Activated naive CD4-positive, alpha-beta T cell treated with anti-CD3 and anti-CD28 coated beads for 36 hours (primary cell): ENCODE measurements around the gene BCKDK. TPM values are rescaled to one million over a fixed set of nuclear protein-coding genes. Genes with fewer than 3 reads are reported as not detected.
A peak's percentile ranks its signal among the peaks of the same experiment; 100 is the strongest.
"Not testable (repeated sequence)": the region's sequence is repeated elsewhere in the genome, so short reads cannot be mapped to it uniquely, and the experiment has no call there.

Experiments used
- CTCF ChIA-PET: fragments of 350-600 bp; sonication (Branson Sonifier 250); formaldehyde crosslinking; loops from one replicate; lab custom pipeline; 2021; ENCODE audit warnings: antibody characterized with exemption; lab: Charles Lee
- DNase-seq: peaks from one replicate; pipeline ENCODE4 v3.0.0-alpha.2; 2020
- H3K27ac Mint-ChIP-seq: one replicate; pipeline ENCODE4 v1.8.0; 2021; ENCODE audit warnings: mild to moderate bottlenecking, mixed read lengths
- H3K27me3 Mint-ChIP-seq: one replicate; pipeline ENCODE4 v1.8.0; 2021; ENCODE audit warnings: low read depth, mixed read lengths
- H3K36me3 Mint-ChIP-seq: one replicate; pipeline ENCODE4 v1.8.0; 2021; ENCODE audit warnings: low read depth, mixed read lengths
- H3K4me1 Mint-ChIP-seq: one replicate; pipeline ENCODE4 v1.8.0; 2021; ENCODE audit warnings: low read depth, mixed read lengths
- H3K4me3 Mint-ChIP-seq: one replicate; pipeline ENCODE4 v1.8.0; 2021; ENCODE audit warnings: mild to moderate bottlenecking, moderate library complexity, mixed read lengths
- H3K9me3 Mint-ChIP-seq: one replicate; pipeline ENCODE4 v1.8.0; 2021; ENCODE audit warnings: mixed read lengths
- intact Hi-C: fragments of 100-400 bp; cut with micrococcal nuclease; formaldehyde crosslinking; loops from one replicate; pipeline ENCODE4 v1.15.1; 2023
- total RNA-seq, 2 experiments: library from RNA; stranded (reverse); gene quantifications; one replicate each; pipeline ENCODE4 v1.2.3, GENCODE V29; 2021

BCKDK gene
- total RNA-seq, 2 experiments from 2014 or later = 21.3 to 23.1 TPM

- intact Hi-C loops = loop anchor here (2.0 kb wide), 1 partner anchor 36 kb away; no protein-coding TSS in a partner anchor
- Mint-ChIP-seq H3K4me1 (peaks cover 12% of the 10 kb centered on the region), H3K4me3 (peak overlapping the region; percentile 57), H3K27me3 (no peaks in the 10 kb centered on the region), H3K27ac (peak overlapping the region; percentile 46), H3K9me3 (no peaks in the 10 kb centered on the region), H3K36me3 (no peaks in the 10 kb centered on the region)
- no peak for DNase-seq
- CTCF ChIA-PET = interaction anchor here (0.6 to 3.1 kb wide), 21 partner anchors 11 to 158 kb away, joined by 3 to 29 read pairs (median 4); partner anchors contain the start of genes BCKDK, HSD3B7, KAT8 and PYCARD
Observed at GRCh38 chr16:31143011-31143693, 35.0 kb downstream of the BCKDK start.

- Mint-ChIP-seq H3K4me3 (peak overlapping the region; percentile 57), H3K4me1 (peaks cover 12% of the 10 kb centered on the region), H3K9me3 (no peaks in the 10 kb centered on the region), H3K36me3 (no peaks in the 10 kb centered on the region), H3K27me3 (no peaks in the 10 kb centered on the region), H3K27ac (peak overlapping the region; percentile 46)
- CTCF ChIA-PET = interaction anchor here (0.6 to 3.1 kb wide), 4 partner anchors 13 to 159 kb away, joined by 4 to 29 read pairs (median 9); partner anchors contain the start of gene HSD3B7
- DNase-seq = no peak
- intact Hi-C loops = loop anchor here (2.0 kb wide), 1 partner anchor 37 kb away; no protein-coding TSS in a partner anchor
Observed at GRCh38 chr16:31143694-31144148, 35.5 kb downstream of the BCKDK start.

GRCh38 chr16:31144418-31144817 is 36.2 kb downstream of the BCKDK start:
- H3K27me3 Mint-ChIP-seq, H3K9me3 Mint-ChIP-seq, H3K27ac Mint-ChIP-seq, H3K36me3 Mint-ChIP-seq, DNase-seq, intact Hi-C loops: not testable (repeated sequence)
- H3K4me1 Mint-ChIP-seq = peaks cover 12% of the 10 kb centered on the region
- CTCF ChIA-PET = interaction anchor here (3.1 kb wide), 1 partner anchor 160 kb away, joined by 29 read pairs; the partner anchor contains the start of gene HSD3B7
- H3K4me3 Mint-ChIP-seq = peak overlapping the region; percentile 57

- Mint-ChIP-seq H3K4me1 (peaks cover 12% of the 10 kb centered on the region), H3K36me3 (no peaks in the 10 kb centered on the region), H3K27me3 (no peaks in the 10 kb centered on the region), H3K9me3 (no peaks in the 10 kb centered on the region), H3K27ac (no peak overlapping the region), H3K4me3 (no peak overlapping the region)
- intact Hi-C loops = no loop called here
- DNase-seq = no peak
- CTCF ChIA-PET = interaction anchor here (0.6 kb wide), 1 partner anchor 20 kb away, joined by 3 read pairs; no protein-coding TSS in a partner anchor
Observed at GRCh38 chr16:31145398-31145990, 37.3 kb downstream of the BCKDK start.

- H3K9me3 Mint-ChIP-seq = no peaks in the 10 kb centered on the region
- H3K4me3 Mint-ChIP-seq = no peak overlapping the region
- H3K36me3 Mint-ChIP-seq = no peaks in the 10 kb centered on the region
- intact Hi-C loops = no loop called here
- no peak overlapping the region for H3K27ac Mint-ChIP-seq
- H3K4me1 Mint-ChIP-seq = peaks cover 7% of the 10 kb centered on the region
- no peaks in the 10 kb centered on the region for H3K27me3 Mint-ChIP-seq
- CTCF ChIA-PET = no interaction called here
- DNase-seq = no peak
Observed at GRCh38 chr16:31147574-31147973, 39.4 kb downstream of the BCKDK start.

GRCh38 chr16:31148281-31148728 is 40.1 kb downstream of the BCKDK start:
- intact Hi-C loops = no loop called here
- no peaks in the 10 kb centered on the region for H3K9me3 Mint-ChIP-seq
- H3K4me3 Mint-ChIP-seq = no peak overlapping the region
- DNase-seq = no peak
- H3K27me3 Mint-ChIP-seq = no peaks in the 10 kb centered on the region
- CTCF ChIA-PET = no interaction called here
- no peaks in the 10 kb centered on the region for H3K36me3 Mint-ChIP-seq
- H3K27ac Mint-ChIP-seq = no peak overlapping the region
- peaks cover 5% of the 10 kb centered on the region for H3K4me1 Mint-ChIP-seq

GRCh38 chr16:31148896-31149295 is 40.7 kb downstream of the BCKDK start:
- CTCF ChIA-PET = no interaction called here
- intact Hi-C loops = no loop called here
- H3K4me3 Mint-ChIP-seq = no peak overlapping the region

DNA sequence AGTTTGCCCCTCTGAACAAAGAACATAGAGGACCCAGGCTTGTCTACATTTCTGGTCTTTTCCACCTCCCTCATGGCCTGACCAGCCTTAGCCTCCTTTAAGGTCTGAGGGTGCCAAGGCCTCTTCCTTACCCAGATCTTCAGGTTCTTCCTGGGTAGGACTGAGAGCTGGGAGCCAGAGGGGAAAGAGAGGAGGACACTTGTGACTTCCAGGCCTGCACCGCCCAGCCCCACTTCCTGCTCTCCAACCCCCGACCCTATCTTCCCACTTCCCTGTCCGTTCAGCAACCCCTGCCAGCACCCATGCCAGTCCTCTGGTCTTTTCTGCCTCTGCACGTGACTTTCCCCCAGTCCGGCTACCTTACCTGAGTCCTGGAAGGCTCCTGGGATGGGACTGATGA is 41.1 kb downstream of the BCKDK start:
- CTCF ChIA-PET = no interaction called here
- H3K4me3 Mint-ChIP-seq = no peak overlapping the region
- no peaks in the 10 kb centered on the region for H3K9me3 Mint-ChIP-seq
- intact Hi-C loops = no loop called here
- no peak for DNase-seq
- H3K27me3 Mint-ChIP-seq = no peaks in the 10 kb centered on the region
- H3K27ac Mint-ChIP-seq = no peak overlapping the region
- no peaks in the 10 kb centered on the region for H3K4me1 Mint-ChIP-seq
- H3K36me3 Mint-ChIP-seq = no peaks in the 10 kb centered on the region

More at GRCh38 chr16:31148896-31149295, 40.7 kb downstream of the BCKDK start:
- Mint-ChIP-seq H3K27ac (no peak overlapping the region), H3K36me3 (no peaks in the 10 kb centered on the region), H3K27me3 (no peaks in the 10 kb centered on the region), H3K4me1 (peaks cover under 1% of the 10 kb centered on the region), H3K9me3 (no peaks in the 10 kb centered on the region)
- no peak for DNase-seq

DNA sequence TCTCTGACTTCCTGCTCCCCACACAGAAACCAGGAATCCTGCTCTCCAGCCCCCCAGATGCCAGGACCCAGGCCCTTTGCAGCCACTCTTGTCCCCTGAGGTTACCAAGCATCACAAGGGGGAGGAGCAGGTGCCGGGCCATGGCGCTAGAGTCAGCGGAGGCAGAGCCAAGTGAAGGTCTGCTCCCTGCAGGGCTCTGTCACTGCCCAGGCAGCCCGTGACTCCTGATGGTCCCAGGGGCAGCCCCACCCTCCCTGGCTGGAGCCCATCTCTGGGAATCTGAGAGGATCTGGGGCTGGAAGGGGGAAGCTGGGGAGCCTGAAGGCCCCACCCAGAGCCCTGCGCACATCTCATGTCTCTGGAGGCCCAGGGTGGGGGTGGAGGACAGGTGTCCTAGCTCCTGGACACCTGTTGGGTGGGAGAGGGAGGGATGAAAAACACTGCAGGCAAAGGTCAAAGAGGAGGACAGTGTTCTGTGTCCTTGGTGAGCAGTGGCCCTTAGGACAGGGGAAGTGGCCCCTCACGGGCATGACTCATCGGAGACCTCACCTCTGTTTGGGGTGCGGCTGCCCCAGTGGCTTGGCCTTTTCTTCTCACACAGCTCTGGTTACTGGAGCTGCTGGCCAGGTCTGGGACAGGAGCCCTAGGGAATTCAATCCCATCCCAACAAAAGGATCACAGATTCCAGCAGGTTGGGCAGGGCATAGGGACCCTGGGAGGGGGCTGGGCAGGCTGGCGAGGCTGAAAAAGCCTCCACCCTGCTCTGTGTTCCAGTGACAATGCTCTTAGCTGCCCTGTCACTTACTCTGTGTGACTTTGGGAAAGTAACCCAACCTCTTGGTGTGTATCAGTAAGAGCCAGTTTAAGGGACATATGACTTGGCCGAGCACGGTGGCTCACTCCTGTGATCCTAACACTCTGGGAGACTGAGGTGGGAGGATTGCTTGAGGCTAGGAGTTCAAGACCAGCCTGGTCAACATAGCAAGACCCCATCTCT is 42.0 kb downstream of the BCKDK start, which contains the start of gene PRSS36:
Gene PRSS36, minus strand, starts transcription at position 173 of the 997 bp plus-strand sequence. Its CDS starts 31 bp downstream, at position 142.
- Mint-ChIP-seq H3K27ac (no peak within 1 kb of the TSS), H3K9me3 (no peaks in the 10 kb centered on the region), H3K36me3 (no peaks in the 10 kb centered on the region), H3K4me3 (no peak within 1 kb of the TSS), H3K27me3 (no peaks in the 10 kb centered on the region), H3K4me1 (no peaks in the 10 kb centered on the region)
- intact Hi-C loops = no loop called here
- no peak for DNase-seq
- CTCF ChIA-PET = interaction anchor here (0.7 kb wide), 1 partner anchor 8 kb away, joined by 4 read pairs; no protein-coding TSS in a partner anchor

DNA sequence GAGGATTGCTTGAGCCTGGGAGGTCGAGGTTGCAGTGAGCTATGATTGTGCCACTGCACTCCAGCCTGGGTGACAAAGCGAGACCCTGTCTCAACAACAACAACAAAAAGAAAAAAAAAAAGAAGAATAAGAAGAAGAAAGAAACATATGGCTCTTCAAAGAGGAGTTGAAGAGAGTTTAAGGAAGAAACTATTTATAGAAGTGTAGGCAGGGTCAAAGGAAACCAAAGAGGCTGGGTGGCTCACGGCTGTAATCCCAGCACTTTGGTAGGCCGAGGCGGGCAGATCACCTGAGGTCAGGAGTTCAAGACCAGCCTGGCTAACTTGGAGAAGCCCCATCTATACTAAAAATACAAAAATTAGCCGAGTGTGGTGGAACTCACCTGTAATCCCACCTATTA is 42.8 kb downstream of the BCKDK start:
- H3K27me3 Mint-ChIP-seq, H3K9me3 Mint-ChIP-seq, H3K27ac Mint-ChIP-seq, H3K36me3 Mint-ChIP-seq, intact Hi-C loops, DNase-seq, H3K4me1 Mint-ChIP-seq, H3K4me3 Mint-ChIP-seq: not testable (repeated sequence)
- CTCF ChIA-PET = interaction anchor here (0.7 kb wide), 1 partner anchor 9 kb away, joined by 4 read pairs; no protein-coding TSS in a partner anchor

- peaks cover 9% of the 10 kb centered on the region for H3K4me1 Mint-ChIP-seq
- peak overlapping the region; percentile 51 for H3K4me3 Mint-ChIP-seq
- no peaks in the 10 kb centered on the region for H3K36me3 Mint-ChIP-seq
- H3K9me3 Mint-ChIP-seq = no peaks in the 10 kb centered on the region
- CTCF ChIA-PET = interaction anchor here (0.8 to 1.6 kb wide), 5 partner anchors 10 to 203 kb away, joined by 3 to 12 read pairs (median 5); no protein-coding TSS in a partner anchor
- no peak overlapping the region for H3K27ac Mint-ChIP-seq
- no peaks in the 10 kb centered on the region for H3K27me3 Mint-ChIP-seq
- intact Hi-C loops = no loop called here
- no peak for DNase-seq
Observed at GRCh38 chr16:31157136-31157535, 49.0 kb downstream of the BCKDK start.
